H1 (cell line): ENCODE measurements around the gene CSGALNACT2. TPM values are rescaled to one million over a fixed set of nuclear protein-coding genes. Genes with fewer than 3 reads are reported as not detected.

Experiments
- CTBP2 ChIP-seq: IDR thresholded peaks from 2 replicates; pipeline ENCODE4 v1.7.0; 2011; ENCODE audit warnings: borderline replicate concordance, mild to moderate bottlenecking, moderate library complexity, mixed read lengths, low read length; ENCODE audit not compliant: insufficient read depth, insufficient read length
- GABPA ChIP-seq: IDR thresholded peaks from 2 replicates; pipeline ENCODE4 v1.6.1; 2011; ENCODE audit warnings: mild to moderate bottlenecking, low read length, moderate library complexity, borderline replicate concordance; ENCODE audit not compliant: insufficient read depth
- HDAC2 ChIP-seq, 2 experiments: fragments of 300-600 bp in 1 of 2; sonication (generic) in 1 of 2; IDR thresholded peaks; 2 replicates each; pipeline ENCODE4 v1.6.1; 2011 to 2012; ENCODE audit warnings: low read depth in 2 of 2, low read length in 2 of 2, mild to moderate bottlenecking in 2 of 2, moderate library complexity in 2 of 2, borderline replicate concordance in 1 of 2, inconsistent platforms in 1 of 2
- MAFK ChIP-seq: IDR thresholded peaks from 2 replicates; pipeline ENCODE4 v1.6.1; 2012; ENCODE audit warnings: low read depth, mild to moderate bottlenecking, improper control_type of control experiment, low read length
- SP4 ChIP-seq: IDR thresholded peaks from 2 replicates; pipeline ENCODE4 v1.6.1; 2012; ENCODE audit warnings: low read length, inconsistent platforms
- polyA plus RNA-seq, 7 experiments: library from polyadenylated mRNA; depleted of rRNA in 3 of 7; stranded (reverse) in 5 of 7; unstranded in 2 of 7; fragments of >200 nt in 5 of 7; fragments of 200-250 nt in 2 of 7; gene quantifications; 1 replicate in 5 of 7; 2 replicates in 1 of 7; 4 replicates in 1 of 7; pipeline versions ENCODE4 v1.2.1 to v1.2.3, GENCODE V29; 2011 to 2013; ENCODE audit warnings: missing spikeins in 2 of 7, mixed read lengths in 2 of 7
- total RNA-seq: library from RNA; stranded (reverse); fragmentation: NEBNext Ultra II Directional; extraction: Animal tissue kit (Norgen Biotek cat#: 25700); gene quantifications from 2 replicates; pipeline ENCODE4 v1.2.1, GENCODE V29; 2021

Gene CSGALNACT2
- total and polyA plus RNA-seq, 2 of the 8 experiments (the other 6 are each of a cell fraction or from before 2014, with no cell fraction given), result 2.6 to 5.3 TPM

DNA sequence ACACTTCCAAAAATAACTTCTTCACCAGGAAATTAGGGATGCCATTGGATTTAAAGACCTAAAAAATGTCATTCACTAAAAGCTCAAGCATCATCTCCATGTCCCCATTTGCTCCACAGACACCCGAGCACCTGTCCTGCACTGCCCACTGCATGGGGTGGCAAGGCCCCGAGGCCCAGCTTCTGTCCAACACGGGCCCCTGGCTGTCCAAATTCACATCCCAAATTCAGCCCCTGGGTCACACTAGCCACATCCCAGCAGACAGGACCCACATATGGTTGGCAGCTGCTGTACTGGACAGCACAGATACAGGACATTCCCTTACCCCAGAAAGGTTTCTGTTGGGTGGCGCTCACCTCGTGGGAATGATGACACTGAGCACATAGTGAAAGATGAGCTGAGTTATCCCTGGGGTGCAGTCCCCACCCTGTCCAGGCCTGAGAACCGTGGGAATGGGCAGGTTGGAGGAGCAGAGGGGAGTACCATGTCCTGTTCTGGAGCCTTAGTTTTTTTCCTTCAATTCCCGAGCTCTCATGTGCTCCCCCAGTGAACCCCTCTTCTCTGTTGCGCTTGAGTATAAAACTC is 55.3 kb downstream of the CSGALNACT2 start (continued):
- TF ChIP-seq SP4, result no peak
- no peak for TF ChIP-seq HDAC2 (IDR thresholded peaks at IDR 0.05; ENCODE audit: borderline replicate concordance in 1 of 2, low read depth in 2 of 2, low read length in 2 of 2)
- no peak for TF ChIP-seq GABPA
- no peak for TF ChIP-seq MAFK
- TF ChIP-seq CTBP2, result no peak
- TF ChIP-seq, all 59 proteins: peak for 0
